PC-9 (cell line): ENCODE measurements around the gene ATP6V1E1. TPM values are rescaled to one million over a fixed set of nuclear protein-coding genes. Genes with fewer than 3 reads are reported as not detected.

Source experiments
- BruUV-seq: library from RNA; stranded (reverse); fragments of 400-500 nt; replicated peaks from 2 replicates; lab custom pipeline; 2021; lab: Mats Ljungman, UMichigan
- CTCF ChIA-PET: fragments of 300-600 bp; sonication (Branson Sonifier 250); formaldehyde crosslinking; loops from one replicate; lab custom pipeline; 2022; ENCODE audit warnings: antibody characterized with exemption; lab: Charles Lee
- POLR2A ChIA-PET: fragments of 300-600 bp; sonication (Branson Sonifier 250); formaldehyde crosslinking; loops from one replicate; lab custom pipeline; 2022; ENCODE audit warnings: antibody characterized with exemption; ENCODE audit not compliant: unreplicated experiment; lab: Charles Lee
- DNase-seq, 2 experiments: peaks; one replicate each; pipeline versions ENCODE4 v3.0.0 to v3.0.0-alpha.2; 2015 to 2022; ENCODE audit warnings: mixed read lengths in 1 of 2
- H2AFZ ChIP-seq: fragments of 200-600 bp; sonication (generic); 2 replicates; pipeline ENCODE4 v1.8.1; 2017; ENCODE audit warnings: antibody characterized with exemption
- H3F3A ChIP-seq: fragments of 200-600 bp; sonication (generic); 2 replicates; pipeline ENCODE4 v1.8.1; 2017; ENCODE audit warnings: antibody characterized with exemption, mild to moderate bottlenecking, low read depth; ENCODE audit not compliant: insufficient read depth
- H3K27ac ChIP-seq: fragments of 200-600 bp; sonication (generic); 2 replicates; pipeline ENCODE4 v1.6.1; 2016; ENCODE audit warnings: mixed run types
- H3K27me3 ChIP-seq: fragments of 200-600 bp; sonication (generic); 2 replicates; pipeline ENCODE4 v1.6.1; 2016; ENCODE audit warnings: low read depth, mixed run types; ENCODE audit not compliant: insufficient read depth
- H3K36me3 ChIP-seq: fragments of 200-600 bp; sonication (generic); 2 replicates; pipeline ENCODE4 v1.6.1; 2016; ENCODE audit warnings: low read depth, mixed run types
- H3K4me1 ChIP-seq: fragments of 200-600 bp; sonication (generic); replicated peaks from 2 replicates; pipeline ENCODE4 v1.6.1; 2016; ENCODE audit warnings: mixed run types; ENCODE audit not compliant: insufficient read depth
- H3K4me2 ChIP-seq: fragments of 200-600 bp; sonication (generic); 2 replicates; pipeline ENCODE4 v1.6.1; 2017; ENCODE audit warnings: mixed run types
- H3K4me3 ChIP-seq: fragments of 200-600 bp; sonication (generic); 2 replicates; pipeline ENCODE4 v1.6.1; 2016; ENCODE audit warnings: mixed run types
- H3K79me2 ChIP-seq: fragments of 200-600 bp; sonication (generic); 2 replicates; pipeline ENCODE4 v1.6.1; 2017; ENCODE audit warnings: low read depth, mixed run types
- H3K9me2 ChIP-seq: fragments of 200-600 bp; sonication (generic); 2 replicates; pipeline ENCODE4 v1.8.1; 2017; ENCODE audit warnings: mild to moderate bottlenecking; ENCODE audit not compliant: insufficient read depth
- H3K9me3 ChIP-seq: fragments of 200-600 bp; sonication (generic); 2 replicates; pipeline ENCODE4 v1.8.1; 2016; ENCODE audit warnings: low read depth; ENCODE audit not compliant: insufficient read depth
- H4K20me1 ChIP-seq: fragments of 200-600 bp; sonication (generic); 2 replicates; pipeline ENCODE4 v1.8.1; 2017; ENCODE audit not compliant: insufficient read depth
- CTCF ChIP-seq: fragments of 200-600 bp; sonication (generic); conservative IDR thresholded peaks from 2 replicates; pipeline ENCODE4 v1.6.1; 2017; ENCODE audit warnings: mixed run types, antibody characterized with exemption, mild to moderate bottlenecking, moderate library complexity
- EZH2 ChIP-seq: fragments of 200-600 bp; sonication (generic); IDR thresholded peaks from 2 replicates; pipeline ENCODE4 v1.8.0; 2017; ENCODE audit warnings: antibody characterized with exemption, low read depth
- intact Hi-C: fragments of 100-400 bp; cut with micrococcal nuclease; formaldehyde crosslinking; loops from one replicate; pipeline ENCODE4 v1.10.0; 2022; ENCODE audit not compliant: unreplicated experiment
- total RNA-seq: library from RNA; stranded (reverse); gene quantifications from 2 replicates; pipeline ENCODE4 v1.2.3, GENCODE V29; 2021

Gene ATP6V1E1
- total RNA-seq, 1 experiment from 2014 or later = 58.0 TPM

- intact Hi-C loops = no loop called here
- Histone ChIP-seq H3K4me1 (no peaks in the 10 kb centered on the region), H3K9me2 (no peaks in the 10 kb centered on the region), H3K79me2 (no peaks in the 10 kb centered on the region), H3K4me2 (no peak overlapping the region), H3K9me3 (no peaks in the 10 kb centered on the region), H3K27me3 (no peaks in the 10 kb centered on the region), H3F3A (no peaks in the 10 kb centered on the region), H2AFZ (no peak overlapping the region), H3K27ac (no peak overlapping the region), H4K20me1 (no peaks in the 10 kb centered on the region), H3K36me3 (no peaks in the 10 kb centered on the region), H3K4me3 (no peak overlapping the region)
- TF ChIP-seq EZH2 (no peak), CTCF (no peak)
- ChIA-PET POLR2A (no interaction called here), CTCF (interaction anchor here (1.2 kb wide), 1 partner anchor 31 kb away, joined by 10 read pairs; no protein-coding TSS in a partner anchor)
- DNase-seq = no peak
- no TSS peak for BruUV-seq
Measured at GRCh38 chr22:17589810-17590375, 38.7 kb downstream of the ATP6V1E1 start.

- no peaks in the 10 kb centered on the region for H3F3A ChIP-seq
- no peak overlapping the region for H2AFZ ChIP-seq
- no peak overlapping the region for H3K4me2 ChIP-seq
- DNase-seq = no peak
- H3K27me3 ChIP-seq = no peaks in the 10 kb centered on the region
- H3K79me2 ChIP-seq = no peaks in the 10 kb centered on the region
- no peaks in the 10 kb centered on the region for H3K9me2 ChIP-seq
- no TSS peak for BruUV-seq
- no peaks in the 10 kb centered on the region for H3K36me3 ChIP-seq
- TF ChIP-seq CTCF (no peak), EZH2 (no peak)
- no peaks in the 10 kb centered on the region for H3K9me3 ChIP-seq
- H3K4me1 ChIP-seq = no peaks in the 10 kb centered on the region
- H3K4me3 ChIP-seq = no peak overlapping the region
- no peak overlapping the region for H3K27ac ChIP-seq
- POLR2A ChIA-PET = no interaction called here
- intact Hi-C loops = no loop called here
- CTCF ChIA-PET = interaction anchor here (1.2 kb wide), 1 partner anchor 30 kb away, joined by 10 read pairs; no protein-coding TSS in a partner anchor
- no peaks in the 10 kb centered on the region for H4K20me1 ChIP-seq
Measured at GRCh38 chr22:17588606-17589005, 39.9 kb downstream of the ATP6V1E1 start.

DNA sequence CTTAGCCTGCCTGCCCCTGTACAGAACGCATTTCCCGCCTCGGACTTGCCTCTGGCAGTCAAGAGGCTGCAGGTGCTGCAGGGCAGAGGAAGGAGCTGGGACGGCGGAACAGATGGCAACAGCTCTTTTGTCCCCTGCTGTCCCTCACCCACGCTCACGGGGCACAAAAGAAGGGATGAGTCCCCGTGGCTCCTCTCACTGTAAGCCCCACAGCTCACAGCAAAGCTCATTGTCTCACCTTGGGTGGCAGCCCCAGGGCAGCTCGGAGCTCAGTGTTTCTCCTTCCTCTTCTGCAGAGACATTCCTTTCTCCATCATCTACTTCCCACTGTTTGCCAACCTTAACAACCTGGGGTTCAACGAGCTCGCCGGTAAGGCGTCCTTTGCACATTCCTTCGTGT, 40.9 kb downstream of the ATP6V1E1 start:
- ChIA-PET CTCF (no interaction called here), POLR2A (interaction anchor here (0.5 kb wide), 1 partner anchor 324 kb away, joined by 13 read pairs; no protein-coding TSS in a partner anchor)
- no peak overlapping the region for H2AFZ ChIP-seq
- no peak for TF ChIP-seq EZH2
- no peak for TF ChIP-seq CTCF
- no peak for DNase-seq
- H3K4me3 ChIP-seq = no peak overlapping the region
- H3K9me2 ChIP-seq = no peaks in the 10 kb centered on the region
- no peaks in the 10 kb centered on the region for H3K36me3 ChIP-seq
- H3K4me1 ChIP-seq = no peaks in the 10 kb centered on the region
- no TSS peak for BruUV-seq
- no peak overlapping the region for H3K27ac ChIP-seq
- no peak overlapping the region for H3K4me2 ChIP-seq
- no peaks in the 10 kb centered on the region for H3K9me3 ChIP-seq
- no peaks in the 10 kb centered on the region for H3F3A ChIP-seq
- no peaks in the 10 kb centered on the region for H3K27me3 ChIP-seq
- H3K79me2 ChIP-seq = no peaks in the 10 kb centered on the region
- no peaks in the 10 kb centered on the region for H4K20me1 ChIP-seq
- intact Hi-C loops = no loop called here
